Measurements from ENCODE around the gene NR5A2. TPM values are rescaled to one million over a fixed set of nuclear protein-coding genes. Genes with fewer than 3 reads are reported as not detected.

NR5A2 gene
- total RNA-seq, 4 donors from 2014 or later, result 37.1 to 193 (median 171) TPM

DNA sequence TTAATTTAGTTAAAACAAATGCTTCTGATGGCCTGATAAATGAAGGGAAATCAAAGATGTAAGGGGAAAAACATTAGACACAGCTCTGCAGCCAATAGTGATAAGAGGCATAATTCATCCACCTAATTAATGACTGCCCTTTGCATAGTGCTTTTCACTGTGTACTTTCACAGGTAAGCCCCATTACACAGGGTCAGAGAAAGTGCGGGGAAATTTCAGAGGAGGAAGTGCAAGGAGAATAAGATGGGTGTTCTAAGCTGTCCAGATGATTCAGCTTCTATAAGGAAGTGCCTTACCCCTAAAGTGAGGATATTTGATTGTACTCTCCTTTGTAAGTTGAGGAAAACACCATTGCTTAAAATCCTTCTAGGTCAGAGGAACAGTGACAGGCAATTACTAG, 88.0 kb downstream of the NR5A2 start:
- Histone ChIP-seq H3K27me3 (no peaks in the 10 kb centered on the region), H3K36me3 (peaks cover 0 to 4% (median 0%) of the 10 kb centered on the region in 3 donors), H3K9me3 (no peaks in the 10 kb centered on the region), H3K4me1 (peaks cover 0 to 14% (median 0%) of the 10 kb centered on the region in 4 donors), H3K27ac (peak overlapping the region in 3 of 4 donors; percentile 44 to 85 (median 48)), H3K4me3 (no peak overlapping the region)
- TF ChIP-seq POLR2A (IDR thresholded peaks at IDR 0.05), result no peak
- TF ChIP-seq, protein P1, sequence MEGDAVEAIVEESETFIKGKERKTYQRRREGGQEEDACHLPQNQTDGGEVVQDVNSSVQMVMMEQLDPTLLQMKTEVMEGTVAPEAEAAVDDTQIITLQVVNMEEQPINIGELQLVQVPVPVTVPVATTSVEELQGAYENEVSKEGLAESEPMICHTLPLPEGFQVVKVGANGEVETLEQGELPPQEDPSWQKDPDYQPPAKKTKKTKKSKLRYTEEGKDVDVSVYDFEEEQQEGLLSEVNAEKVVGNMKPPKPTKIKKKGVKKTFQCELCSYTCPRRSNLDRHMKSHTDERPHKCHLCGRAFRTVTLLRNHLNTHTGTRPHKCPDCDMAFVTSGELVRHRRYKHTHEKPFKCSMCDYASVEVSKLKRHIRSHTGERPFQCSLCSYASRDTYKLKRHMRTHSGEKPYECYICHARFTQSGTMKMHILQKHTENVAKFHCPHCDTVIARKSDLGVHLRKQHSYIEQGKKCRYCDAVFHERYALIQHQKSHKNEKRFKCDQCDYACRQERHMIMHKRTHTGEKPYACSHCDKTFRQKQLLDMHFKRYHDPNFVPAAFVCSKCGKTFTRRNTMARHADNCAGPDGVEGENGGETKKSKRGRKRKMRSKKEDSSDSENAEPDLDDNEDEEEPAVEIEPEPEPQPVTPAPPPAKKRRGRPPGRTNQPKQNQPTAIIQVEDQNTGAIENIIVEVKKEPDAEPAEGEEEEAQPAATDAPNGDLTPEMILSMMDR (IDR thresholded peaks at IDR 0.05), result no peak
- peak in 1 of 3 donors; percentile 57 for DNase-seq

DNA sequence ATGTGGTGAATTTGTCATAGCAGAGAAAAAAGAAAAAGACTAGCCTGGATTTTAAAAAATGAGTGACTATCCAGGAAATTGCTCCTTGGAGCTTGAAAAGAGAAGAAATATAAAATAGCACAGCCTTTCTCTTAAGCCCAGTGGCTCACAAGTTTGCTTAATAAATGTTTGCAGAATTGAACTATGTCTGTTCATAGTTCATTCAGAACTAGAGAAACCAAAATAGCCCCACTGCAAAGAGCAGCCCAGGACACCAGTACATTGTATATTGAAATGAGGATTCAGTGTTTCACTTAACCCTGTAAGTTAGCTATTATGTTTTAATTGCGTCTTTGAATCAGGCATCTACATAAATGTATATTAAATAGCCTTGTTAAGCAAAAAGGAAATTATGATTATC, 88.8 kb downstream of the NR5A2 start:
- Histone ChIP-seq H3K27ac (peak overlapping the region in 3 of 4 donors; percentile 44 to 85 (median 48)), H3K9me3 (no peaks in the 10 kb centered on the region), H3K4me1 (peaks cover 0 to 14% (median 0%) of the 10 kb centered on the region in 4 donors), H3K27me3 (no peaks in the 10 kb centered on the region), H3K4me3 (no peak overlapping the region), H3K36me3 (peaks cover 0 to 4% (median 0%) of the 10 kb centered on the region in 3 donors)
- DNase-seq, result no peak
- TF ChIP-seq, protein P1 (IDR thresholded peaks at IDR 0.05), result no peak
- no peak for TF ChIP-seq POLR2A (IDR thresholded peaks at IDR 0.05)

- no peak for DNase-seq
- H3K4me3 ChIP-seq, result no peak overlapping the region
- no peak overlapping the region for H3K27ac ChIP-seq
- H3K36me3 ChIP-seq, result peaks cover 0 to 8% (median 0%) of the 10 kb centered on the region in 3 donors
- no peaks in the 10 kb centered on the region for H3K27me3 ChIP-seq
- no peaks in the 10 kb centered on the region for H3K4me1 ChIP-seq
- no peaks in the 10 kb centered on the region for H3K9me3 ChIP-seq
- TF ChIP-seq POLR2A (IDR thresholded peaks at IDR 0.05), result no peak
- TF ChIP-seq, protein P1 (IDR thresholded peaks at IDR 0.05), result no peak
These were observed 91.4 kb downstream of the NR5A2 start for GRCh38 chr1:200118779-200119505.

DNA sequence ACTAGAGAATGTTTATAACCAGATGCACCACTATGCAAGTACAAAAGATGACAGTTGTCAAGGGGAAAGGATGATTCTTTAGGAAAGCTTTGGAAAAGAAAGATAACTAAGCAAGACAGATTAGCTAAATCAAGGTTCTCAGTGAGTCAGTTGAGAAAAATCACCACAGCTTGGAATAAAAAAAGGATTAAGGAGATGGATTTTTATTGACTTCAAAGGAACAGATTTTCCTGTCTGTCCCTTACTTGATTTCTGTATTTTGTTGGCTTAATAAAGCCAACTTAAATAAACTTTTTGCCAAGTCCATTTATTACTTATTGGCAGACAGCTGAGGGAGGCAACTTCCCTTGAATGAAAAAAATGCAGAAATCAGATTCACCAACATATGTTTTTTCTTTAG, 93.9 kb downstream of the NR5A2 start:
- no peak for DNase-seq
- H3K27ac ChIP-seq, result no peak overlapping the region
- TF ChIP-seq, protein P1 (IDR thresholded peaks at IDR 0.05), result no peak
- no peak for TF ChIP-seq POLR2A (IDR thresholded peaks at IDR 0.05)
- H3K36me3 ChIP-seq, result peaks cover 0 to 13% (median 0%) of the 10 kb centered on the region in 3 donors
- no peaks in the 10 kb centered on the region for H3K4me1 ChIP-seq
- no peaks in the 10 kb centered on the region for H3K9me3 ChIP-seq
- H3K27me3 ChIP-seq, result no peaks in the 10 kb centered on the region
- no peak overlapping the region for H3K4me3 ChIP-seq

DNA sequence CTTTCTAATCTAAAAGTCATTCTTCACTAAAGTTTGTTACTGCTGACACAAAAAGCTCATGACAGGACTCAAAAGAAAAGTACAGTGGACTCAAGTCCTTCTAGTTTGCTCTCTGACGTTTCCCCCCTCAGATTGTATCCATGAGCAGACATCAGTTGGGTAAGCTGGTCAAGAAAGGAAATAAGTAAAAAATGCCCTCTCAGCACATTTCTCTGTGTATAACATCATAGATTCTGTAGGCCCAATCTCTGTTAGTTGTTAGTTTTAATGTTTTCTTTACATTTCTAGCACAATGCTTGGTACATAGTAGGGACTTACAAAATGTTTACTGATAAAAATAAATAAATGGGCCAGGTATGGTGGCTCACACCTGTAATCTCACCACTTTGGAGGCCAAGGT, 96.8 kb downstream of the NR5A2 start:
- DNase-seq, result no peak
- Histone ChIP-seq H3K9me3 (no peaks in the 10 kb centered on the region), H3K4me1 (no peaks in the 10 kb centered on the region), H3K36me3 (peaks cover 0 to 10% (median 0%) of the 10 kb centered on the region in 3 donors), H3K4me3 (no peak overlapping the region), H3K27ac (no peak overlapping the region), H3K27me3 (no peaks in the 10 kb centered on the region)
- TF ChIP-seq POLR2A (IDR thresholded peaks at IDR 0.05), result no peak
- TF ChIP-seq, protein P1 (IDR thresholded peaks at IDR 0.05), result no peak
